IgD-negative memory B cell (primary cell): ENCODE measurements around the gene TMEM186. TPM values are rescaled to one million over a fixed set of nuclear protein-coding genes. Genes with fewer than 3 reads are reported as not detected.

ENCODE experiments used
- polyA plus RNA-seq: library from polyadenylated mRNA; unstranded; fragments of 300-500 nt; fragmentation: Illumina TruSeq; gene quantifications from one replicate; pipeline ENCODE4 v1.2.3, GENCODE V29; 2021

TMEM186 gene
- polyA plus RNA-seq, 1 donor from 2014 or later = 11.3 TPM

Other genes starting within 250 kb of the TMEM186 start
- not detected for gene TMEM114, start 207.1 kb downstream of the TMEM186 start, polyA plus RNA-seq
- gene METTL22, start 175.9 kb downstream of the TMEM186 start, polyA plus RNA-seq = 17.5 TPM
- 3.3 TPM for gene ABAT, start 123.0 kb downstream of the TMEM186 start, polyA plus RNA-seq
- gene PMM2, start 200 bp upstream of the TMEM186 start, polyA plus RNA-seq = 32.3 TPM
- 36.4 TPM for gene CARHSP1, start 71.4 kb upstream of the TMEM186 start, polyA plus RNA-seq
- gene LITAFD, start 84.7 kb upstream of the TMEM186 start, polyA plus RNA-seq = not detected
- gene USP7, start 166.3 kb upstream of the TMEM186 start, polyA plus RNA-seq = 9.4 TPM